ENCODE measurements around the gene HECA. TPM values are rescaled to one million over a fixed set of nuclear protein-coding genes. Genes with fewer than 3 reads are reported as not detected.

The HECA gene
- total and polyA plus RNA-seq, 2 of the 8 experiments (the other 6 are each of a cell fraction or from before 2014, with no cell fraction given): 2.4 to 9.2 TPM

DNA sequence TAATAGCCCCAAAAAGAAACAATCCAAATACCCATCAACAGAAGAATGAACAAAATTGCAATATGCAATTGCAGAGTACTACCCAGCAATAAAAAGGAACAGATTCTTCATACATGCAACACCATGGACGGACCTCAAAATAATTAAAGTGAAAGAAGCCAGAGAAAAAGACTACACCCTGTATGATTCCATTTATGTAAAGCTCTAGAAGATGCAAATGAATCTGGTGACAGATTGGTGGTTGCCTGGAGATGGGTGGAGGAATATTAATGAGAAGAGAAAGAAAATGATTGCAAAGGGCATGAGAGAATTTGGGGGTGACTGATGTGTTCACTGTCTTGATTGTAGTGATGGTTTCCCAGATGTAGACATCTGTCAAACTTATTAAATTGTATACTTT lies 51.8 kb downstream of the HECA start:
- H3K18ac ChIP-seq (ENCODE audit: extremely low read depth, low read length): no peak overlapping the region
- H3K27ac ChIP-seq (ENCODE audit: low read depth, low read length): no peak overlapping the region
- H2BK12ac ChIP-seq (ENCODE audit: low read depth, low read length): no peak overlapping the region
- no peak overlapping the region for H2AFZ ChIP-seq (ENCODE audit: low read length)
- H3K23ac ChIP-seq (ENCODE audit: insufficient read length): no peak overlapping the region
- H2BK20ac ChIP-seq (ENCODE audit: low read length): no peak overlapping the region
- no peak overlapping the region for H4K91ac ChIP-seq (replicated peaks; ENCODE audit: insufficient read length, low read length)
- no peak overlapping the region for H2BK15ac ChIP-seq (ENCODE audit: low read length)
- H3K9me3 ChIP-seq (ENCODE audit: insufficient read depth in 2 of 2, low read depth in 1 of 2, low read length in 1 of 2): no peaks in the 10 kb centered on the region
- no peaks in the 10 kb centered on the region for H3K79me2 ChIP-seq (ENCODE audit: control insufficient read depth in 1 of 2, insufficient read depth in 2 of 2, low read length in 2 of 2)
- no peak overlapping the region for H3K4me3 ChIP-seq (ENCODE audit: extremely low read depth in 1 of 4, insufficient read depth in 2 of 4, low read depth in 3 of 4, low read length in 4 of 4)
- H3K9ac ChIP-seq (replicated peaks in 1 of 4; ENCODE audit: extremely low read depth in 1 of 4, low read depth in 3 of 4, low read length in 3 of 4): no peak overlapping the region
- ChIA-PET CTCF (ENCODE audit: partially characterized antibody) (interaction anchor here (0.6 kb wide), 1 partner anchor 33 kb away, joined by 3 read pairs; no protein-coding TSS in a partner anchor), POLR2A (ENCODE audit: partially characterized antibody) (no interaction called here)
- DNase-seq (ENCODE audit: low read depth in 1 of 2, low spot score in 2 of 2) (no peak), FAIRE-seq (no peak)
- no peaks in the 10 kb centered on the region for H4K20me1 ChIP-seq (replicated peaks in 1 of 2; ENCODE audit: control insufficient read depth in 1 of 2, insufficient read depth in 2 of 2, low read length in 2 of 2)
- no peaks in the 10 kb centered on the region for H3K23me2 ChIP-seq (ENCODE audit: low read depth, low read length)
- no peaks in the 10 kb centered on the region for H3K36me3 ChIP-seq (ENCODE audit: control insufficient read depth in 2 of 4, insufficient read depth in 4 of 4, low read length in 3 of 4)
- WGBS, 2 experiments (ENCODE audit: extremely low coverage in 1 of 2, insufficient coverage in 1 of 2, insufficient read length in 1 of 2, insufficient replicate concordance in 2 of 2, low coverage in 1 of 2, low lambda C conversion rate in 2 of 2, missing lambda C conversion rate in 1 of 2): 86% methylated on average over 1 of the region's 1 CpG; no CpG with 5 or more reads in 1 of the 2 experiments
- no peak overlapping the region for H4K5ac ChIP-seq (ENCODE audit: insufficient read length, low read depth, low read length)
- no peak overlapping the region for H2BK5ac ChIP-seq (ENCODE audit: low read depth, low read length)
- H3K14ac ChIP-seq (ENCODE audit: insufficient read length): no peak overlapping the region
- no peak overlapping the region for H2BK120ac ChIP-seq (replicated peaks; ENCODE audit: low read depth, low read length)
- H3K27me3 ChIP-seq (replicated peaks in 1 of 4; ENCODE audit: control insufficient read depth in 3 of 4, extremely low read depth in 1 of 4, insufficient read depth in 3 of 4, low read length in 3 of 4): no peaks in the 10 kb centered on the region
- H3K4ac ChIP-seq (replicated peaks; ENCODE audit: insufficient read length, low read depth, low read length): no peak overlapping the region
- H2AK5ac ChIP-seq (ENCODE audit: low read depth, low read length): no peak overlapping the region
- no peaks in the 10 kb centered on the region for H3K79me1 ChIP-seq (ENCODE audit: low read depth, low read length)
- no peaks in the 10 kb centered on the region for H3K4me1 ChIP-seq (replicated peaks in 1 of 4; ENCODE audit: control insufficient read depth in 3 of 4, insufficient read depth in 4 of 4, low read length in 3 of 4)
- no peak overlapping the region for H4K8ac ChIP-seq (ENCODE audit: extremely low read depth, insufficient read depth, low read length)
- H3K56ac ChIP-seq (replicated peaks; ENCODE audit: insufficient read length, low read depth, low read length): no peak overlapping the region
- no peak overlapping the region for H3K4me2 ChIP-seq (ENCODE audit: insufficient read depth in 1 of 2, low read depth in 2 of 2, low read length in 2 of 2)
- no peak for TF ChIP-seq KDM1A (IDR thresholded peaks at IDR 0.05; ENCODE audit: borderline replicate concordance, low read length)
- no peak for TF ChIP-seq GABPA (IDR thresholded peaks at IDR 0.05; ENCODE audit: borderline replicate concordance, insufficient read depth, low read length)
- TF ChIP-seq NRF1 (IDR thresholded peaks at IDR 0.05; ENCODE audit: low read depth, low read length): no peak
- no peak for TF ChIP-seq TEAD4 (IDR thresholded peaks at IDR 0.05; ENCODE audit: low read depth, low read length)
- TF ChIP-seq EP300 (IDR thresholded peaks at IDR 0.05; ENCODE audit: borderline replicate concordance in 1 of 2, low read depth in 2 of 2, low read length in 2 of 2): no peak
- TF ChIP-seq NANOG (IDR thresholded peaks at IDR 0.05; ENCODE audit: insufficient read depth, low read depth, low read length, poor library complexity, severe bottlenecking): no peak
- no peak for TF ChIP-seq FOSL1 (IDR thresholded peaks at IDR 0.05; ENCODE audit: insufficient read depth, low read depth, low read length)
- TF ChIP-seq, protein P1, sequence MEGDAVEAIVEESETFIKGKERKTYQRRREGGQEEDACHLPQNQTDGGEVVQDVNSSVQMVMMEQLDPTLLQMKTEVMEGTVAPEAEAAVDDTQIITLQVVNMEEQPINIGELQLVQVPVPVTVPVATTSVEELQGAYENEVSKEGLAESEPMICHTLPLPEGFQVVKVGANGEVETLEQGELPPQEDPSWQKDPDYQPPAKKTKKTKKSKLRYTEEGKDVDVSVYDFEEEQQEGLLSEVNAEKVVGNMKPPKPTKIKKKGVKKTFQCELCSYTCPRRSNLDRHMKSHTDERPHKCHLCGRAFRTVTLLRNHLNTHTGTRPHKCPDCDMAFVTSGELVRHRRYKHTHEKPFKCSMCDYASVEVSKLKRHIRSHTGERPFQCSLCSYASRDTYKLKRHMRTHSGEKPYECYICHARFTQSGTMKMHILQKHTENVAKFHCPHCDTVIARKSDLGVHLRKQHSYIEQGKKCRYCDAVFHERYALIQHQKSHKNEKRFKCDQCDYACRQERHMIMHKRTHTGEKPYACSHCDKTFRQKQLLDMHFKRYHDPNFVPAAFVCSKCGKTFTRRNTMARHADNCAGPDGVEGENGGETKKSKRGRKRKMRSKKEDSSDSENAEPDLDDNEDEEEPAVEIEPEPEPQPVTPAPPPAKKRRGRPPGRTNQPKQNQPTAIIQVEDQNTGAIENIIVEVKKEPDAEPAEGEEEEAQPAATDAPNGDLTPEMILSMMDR (IDR thresholded peaks at IDR 0.05; ENCODE audit: control extremely low read depth in 1 of 3, insufficient read depth in 1 of 3, low read depth in 1 of 3, low read length in 3 of 3): no peak
- no peak for TF ChIP-seq JUN (IDR thresholded peaks at IDR 0.05; ENCODE audit: low read depth, low read length)
- TF ChIP-seq CHD2 (IDR thresholded peaks at IDR 0.05; ENCODE audit: low read length): no peak
- TF ChIP-seq KDM5A (IDR thresholded peaks at IDR 0.05; ENCODE audit: low read length): no peak
- no peak for TF ChIP-seq POLR2AphosphoS5 (IDR thresholded peaks at IDR 0.05; ENCODE audit: low read depth, low read length)
